PC-9 (cell line): ENCODE results near the gene CLEC11A. TPM values are rescaled to one million over a fixed set of nuclear protein-coding genes. Genes with fewer than 3 reads are reported as not detected.
A peak's percentile ranks its signal among the peaks of the same experiment; 100 is the strongest.

ENCODE experiments used
- BruUV-seq: library from RNA; stranded (reverse); fragments of 400-500 nt; replicated peaks from 2 replicates; lab custom pipeline; 2021; lab: Mats Ljungman, UMichigan
- CTCF ChIA-PET: fragments of 300-600 bp; sonication (Branson Sonifier 250); formaldehyde crosslinking; loops from one replicate; lab custom pipeline; 2022; ENCODE audit warnings: antibody characterized with exemption; lab: Charles Lee
- POLR2A ChIA-PET: fragments of 300-600 bp; sonication (Branson Sonifier 250); formaldehyde crosslinking; loops from one replicate; lab custom pipeline; 2022; ENCODE audit warnings: antibody characterized with exemption; ENCODE audit not compliant: unreplicated experiment; lab: Charles Lee
- DNase-seq, 2 experiments: peaks; one replicate each; pipeline versions ENCODE4 v3.0.0 to v3.0.0-alpha.2; 2015 to 2022; ENCODE audit warnings: mixed read lengths in 1 of 2
- H2AFZ ChIP-seq: fragments of 200-600 bp; sonication (generic); 2 replicates; pipeline ENCODE4 v1.8.1; 2017; ENCODE audit warnings: antibody characterized with exemption
- H3F3A ChIP-seq: fragments of 200-600 bp; sonication (generic); 2 replicates; pipeline ENCODE4 v1.8.1; 2017; ENCODE audit warnings: antibody characterized with exemption, mild to moderate bottlenecking, low read depth; ENCODE audit not compliant: insufficient read depth
- H3K27ac ChIP-seq: fragments of 200-600 bp; sonication (generic); 2 replicates; pipeline ENCODE4 v1.6.1; 2016; ENCODE audit warnings: mixed run types
- H3K27me3 ChIP-seq: fragments of 200-600 bp; sonication (generic); 2 replicates; pipeline ENCODE4 v1.6.1; 2016; ENCODE audit warnings: low read depth, mixed run types; ENCODE audit not compliant: insufficient read depth
- H3K36me3 ChIP-seq: fragments of 200-600 bp; sonication (generic); 2 replicates; pipeline ENCODE4 v1.6.1; 2016; ENCODE audit warnings: low read depth, mixed run types
- H3K4me1 ChIP-seq: fragments of 200-600 bp; sonication (generic); replicated peaks from 2 replicates; pipeline ENCODE4 v1.6.1; 2016; ENCODE audit warnings: mixed run types; ENCODE audit not compliant: insufficient read depth
- H3K4me2 ChIP-seq: fragments of 200-600 bp; sonication (generic); 2 replicates; pipeline ENCODE4 v1.6.1; 2017; ENCODE audit warnings: mixed run types
- H3K4me3 ChIP-seq: fragments of 200-600 bp; sonication (generic); 2 replicates; pipeline ENCODE4 v1.6.1; 2016; ENCODE audit warnings: mixed run types
- H3K79me2 ChIP-seq: fragments of 200-600 bp; sonication (generic); 2 replicates; pipeline ENCODE4 v1.6.1; 2017; ENCODE audit warnings: low read depth, mixed run types
- H3K9me2 ChIP-seq: fragments of 200-600 bp; sonication (generic); 2 replicates; pipeline ENCODE4 v1.8.1; 2017; ENCODE audit warnings: mild to moderate bottlenecking; ENCODE audit not compliant: insufficient read depth
- H3K9me3 ChIP-seq: fragments of 200-600 bp; sonication (generic); 2 replicates; pipeline ENCODE4 v1.8.1; 2016; ENCODE audit warnings: low read depth; ENCODE audit not compliant: insufficient read depth
- H4K20me1 ChIP-seq: fragments of 200-600 bp; sonication (generic); 2 replicates; pipeline ENCODE4 v1.8.1; 2017; ENCODE audit not compliant: insufficient read depth
- EZH2 ChIP-seq: fragments of 200-600 bp; sonication (generic); IDR thresholded peaks from 2 replicates; pipeline ENCODE4 v1.8.0; 2017; ENCODE audit warnings: antibody characterized with exemption, low read depth
- intact Hi-C: fragments of 100-400 bp; cut with micrococcal nuclease; formaldehyde crosslinking; loops from one replicate; pipeline ENCODE4 v1.10.0; 2022; ENCODE audit not compliant: unreplicated experiment
- total RNA-seq: library from RNA; stranded (reverse); gene quantifications from 2 replicates; pipeline ENCODE4 v1.2.3, GENCODE V29; 2021
- TF ChIP-seq, protein P1 (sequence below): fragments of 200-600 bp; sonication (generic); conservative IDR thresholded peaks from 2 replicates; pipeline ENCODE4 v1.6.1; 2017; ENCODE audit warnings: mixed run types, antibody characterized with exemption, mild to moderate bottlenecking, moderate library complexity

CLEC11A gene
- total RNA-seq, 1 experiment from 2014 or later, result not detected

DNA sequence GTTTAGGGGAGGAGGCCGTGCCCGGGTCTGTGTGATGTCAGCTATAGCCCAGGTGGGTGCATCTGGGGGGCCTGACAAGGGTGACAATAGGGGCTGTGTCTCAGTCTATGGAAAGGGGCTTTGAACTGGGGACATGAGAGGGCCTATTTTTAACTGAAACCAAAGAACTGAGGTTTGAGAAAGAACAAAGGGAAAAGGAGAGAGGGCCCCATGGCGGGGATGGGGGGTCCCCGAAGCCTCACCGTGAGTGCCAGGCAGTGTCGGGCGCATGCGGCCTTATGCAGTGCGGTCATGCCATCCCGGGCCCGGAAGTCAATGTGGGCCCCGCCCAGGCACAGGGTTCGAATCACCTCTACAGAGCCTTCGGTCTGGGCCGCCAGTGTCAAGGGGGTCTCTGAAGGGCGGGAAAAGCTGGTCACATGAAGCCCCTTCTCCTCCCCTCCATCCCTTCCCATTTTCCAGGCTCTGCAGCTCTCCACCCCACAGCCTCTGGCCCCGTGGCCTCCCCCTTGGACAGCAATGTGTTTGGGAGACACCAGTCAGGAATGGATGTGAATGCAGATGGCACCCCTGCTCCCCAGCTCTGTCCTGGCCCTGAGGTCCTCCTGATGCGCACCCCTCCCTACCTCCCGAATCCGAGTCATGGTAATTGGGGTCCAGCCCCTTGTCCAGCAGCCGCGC, 9.5 kb upstream of the CLEC11A start:
- no peaks in the 10 kb centered on the region for H4K20me1 ChIP-seq
- no peaks in the 10 kb centered on the region for H3K4me1 ChIP-seq
- POLR2A ChIA-PET, result no interaction called here

DNA sequence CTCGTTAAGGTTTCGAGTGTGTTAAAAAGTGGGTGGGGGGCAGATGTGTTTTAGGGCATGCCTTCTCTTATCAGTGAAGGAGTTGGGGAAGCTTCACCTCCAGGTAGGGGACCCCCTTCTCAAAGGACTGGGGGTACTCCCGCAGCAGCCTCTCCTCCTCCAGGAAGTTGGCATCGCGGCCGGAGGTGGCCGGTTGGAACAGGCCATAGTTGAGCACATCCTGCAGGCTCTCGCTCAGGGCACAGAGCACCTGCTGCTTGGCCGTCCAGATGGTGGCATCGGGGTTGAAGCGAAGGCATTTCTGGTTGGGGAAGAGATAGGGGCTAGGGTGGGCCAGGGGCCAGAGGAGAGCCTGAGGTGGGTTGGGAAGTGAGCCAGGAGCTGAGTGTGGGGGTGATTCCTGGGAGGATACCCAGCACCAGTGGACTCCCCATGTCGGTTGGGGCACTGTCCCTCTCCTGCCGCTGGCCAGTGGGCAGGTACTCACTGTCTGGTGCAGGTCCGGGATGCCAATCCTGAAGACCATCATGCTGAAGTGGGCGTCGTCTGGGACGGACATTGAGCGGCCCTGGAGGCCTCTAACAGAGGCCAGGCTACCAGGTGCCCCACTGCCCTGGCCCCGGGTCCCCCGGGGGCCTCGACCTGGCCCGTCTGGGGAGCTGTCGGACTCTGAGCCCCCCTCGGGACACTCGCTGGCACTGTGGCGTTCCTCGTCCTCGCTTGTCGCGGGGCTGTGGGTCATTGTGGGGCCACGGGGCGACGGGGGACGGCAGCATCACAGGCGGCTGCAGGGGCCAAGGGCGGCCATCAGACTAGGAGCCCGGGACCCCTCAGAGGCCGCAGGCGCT, 6.8 kb upstream of the CLEC11A start:
- intact Hi-C loops, result no loop called here
- no peak overlapping the region for H3K4me3 ChIP-seq
- no peak overlapping the region for H2AFZ ChIP-seq
- no peaks in the 10 kb centered on the region for H3F3A ChIP-seq
- ChIA-PET POLR2A (no interaction called here), CTCF (no interaction called here)
- H3K27ac ChIP-seq, result no peak overlapping the region
- TF ChIP-seq, protein P1, sequence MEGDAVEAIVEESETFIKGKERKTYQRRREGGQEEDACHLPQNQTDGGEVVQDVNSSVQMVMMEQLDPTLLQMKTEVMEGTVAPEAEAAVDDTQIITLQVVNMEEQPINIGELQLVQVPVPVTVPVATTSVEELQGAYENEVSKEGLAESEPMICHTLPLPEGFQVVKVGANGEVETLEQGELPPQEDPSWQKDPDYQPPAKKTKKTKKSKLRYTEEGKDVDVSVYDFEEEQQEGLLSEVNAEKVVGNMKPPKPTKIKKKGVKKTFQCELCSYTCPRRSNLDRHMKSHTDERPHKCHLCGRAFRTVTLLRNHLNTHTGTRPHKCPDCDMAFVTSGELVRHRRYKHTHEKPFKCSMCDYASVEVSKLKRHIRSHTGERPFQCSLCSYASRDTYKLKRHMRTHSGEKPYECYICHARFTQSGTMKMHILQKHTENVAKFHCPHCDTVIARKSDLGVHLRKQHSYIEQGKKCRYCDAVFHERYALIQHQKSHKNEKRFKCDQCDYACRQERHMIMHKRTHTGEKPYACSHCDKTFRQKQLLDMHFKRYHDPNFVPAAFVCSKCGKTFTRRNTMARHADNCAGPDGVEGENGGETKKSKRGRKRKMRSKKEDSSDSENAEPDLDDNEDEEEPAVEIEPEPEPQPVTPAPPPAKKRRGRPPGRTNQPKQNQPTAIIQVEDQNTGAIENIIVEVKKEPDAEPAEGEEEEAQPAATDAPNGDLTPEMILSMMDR, result no peak
- TF ChIP-seq EZH2, result no peak
- no peaks in the 10 kb centered on the region for H3K9me2 ChIP-seq
- no peaks in the 10 kb centered on the region for H3K9me3 ChIP-seq
- no peak for DNase-seq
- H3K79me2 ChIP-seq, result no peaks in the 10 kb centered on the region
- H3K4me1 ChIP-seq, result no peaks in the 10 kb centered on the region
- no peaks in the 10 kb centered on the region; the same call in 1 of the 2 replicates for H4K20me1 ChIP-seq
- H3K27me3 ChIP-seq, result peaks cover 64% of the 10 kb centered on the region
- BruUV-seq, result no TSS peak
- H3K36me3 ChIP-seq, result no peaks in the 10 kb centered on the region
- no peak overlapping the region for H3K4me2 ChIP-seq

More for the DNA sequence above, 9.5 kb upstream of the CLEC11A start:
- DNase-seq, result no peak
- H3K27ac ChIP-seq, result no peak overlapping the region
- BruUV-seq, result no TSS peak
- peaks cover 89% of the 10 kb centered on the region for H3K27me3 ChIP-seq
- H3F3A ChIP-seq, result no peaks in the 10 kb centered on the region
- CTCF ChIA-PET, result no interaction called here
- H3K79me2 ChIP-seq, result no peaks in the 10 kb centered on the region
- intact Hi-C loops, result no loop called here
- no peak overlapping the region for H3K4me2 ChIP-seq
- no peaks in the 10 kb centered on the region for H3K9me3 ChIP-seq
- no peak overlapping the region for H3K4me3 ChIP-seq
- H3K9me2 ChIP-seq, result no peaks in the 10 kb centered on the region
- no peak overlapping the region for H2AFZ ChIP-seq
- no peaks in the 10 kb centered on the region for H3K36me3 ChIP-seq
- peak; percentile 66; the same call in 1 of the 2 replicates for TF ChIP-seq EZH2
- TF ChIP-seq, protein P1, result no peak

DNA sequence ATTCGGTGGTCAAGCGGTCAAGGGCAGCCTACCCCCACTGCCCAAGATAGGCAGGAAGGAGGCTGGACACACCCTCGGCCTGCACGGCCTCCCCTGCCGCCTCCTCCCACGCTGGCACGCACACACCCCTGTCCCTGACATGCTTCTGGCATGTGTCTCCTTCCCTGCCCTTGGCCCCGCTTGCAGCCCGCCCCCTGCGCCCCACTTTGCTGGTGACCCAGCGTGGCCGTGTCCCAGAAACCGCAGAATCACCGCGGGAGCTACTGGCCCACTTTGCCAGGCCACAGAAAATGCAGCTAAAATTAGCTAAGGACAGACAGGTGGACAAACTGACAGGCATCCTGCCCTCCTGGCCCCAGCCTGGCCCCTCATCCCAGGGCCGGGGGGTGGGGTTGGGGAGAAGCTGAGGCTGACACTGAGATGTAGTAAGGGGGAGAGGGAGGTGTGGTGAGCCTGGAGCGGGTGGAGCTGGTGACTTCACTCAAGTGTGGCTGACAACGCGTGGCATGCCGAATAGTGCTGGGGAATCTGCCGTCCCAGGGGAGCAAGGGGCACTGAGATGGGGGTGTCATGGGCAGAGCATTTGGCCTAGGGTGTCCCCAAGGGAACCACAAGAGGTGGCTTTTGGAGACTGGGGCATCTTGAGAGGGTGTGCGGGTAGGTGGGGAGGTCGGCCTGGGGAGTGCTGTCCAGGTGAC, 6.0 kb upstream of the CLEC11A start:
- ChIA-PET CTCF (interaction anchor here (0.5 to 0.6 kb wide), 2 partner anchors 50 to 104 kb away, joined by 3 to 6 read pairs; no protein-coding TSS in a partner anchor), POLR2A (no interaction called here)
- Histone ChIP-seq H3K9me3 (no peaks in the 10 kb centered on the region), H3K36me3 (no peaks in the 10 kb centered on the region), H3K79me2 (no peaks in the 10 kb centered on the region), H3K4me1 (no peaks in the 10 kb centered on the region), H3F3A (no peaks in the 10 kb centered on the region), H2AFZ (no peak overlapping the region), H3K4me2 (no peak overlapping the region), H3K9me2 (no peaks in the 10 kb centered on the region), H3K27ac (no peak overlapping the region), H3K4me3 (no peak overlapping the region), H3K27me3 (peaks cover 64% of the 10 kb centered on the region), H4K20me1 (no peaks in the 10 kb centered on the region; the same call in 1 of the 2 replicates)
- DNase-seq, result no peak
- TF ChIP-seq, protein P1, result no peak
- no peak for TF ChIP-seq EZH2
- no TSS peak for BruUV-seq
- intact Hi-C loops, result no loop called here
